ENCODE results near the gene CDHR2. TPM values are rescaled to one million over a fixed set of nuclear protein-coding genes. Genes with fewer than 3 reads are reported as not detected.
"Not testable (repeated sequence)": the region's sequence is repeated elsewhere in the genome, so short reads cannot be mapped to it uniquely, and the experiment has no call there.

Gene CDHR2
- total and polyA plus RNA-seq, 11 donors, result 0.07 to 0.67 (median 0.35) TPM; not detected in 6

DNA sequence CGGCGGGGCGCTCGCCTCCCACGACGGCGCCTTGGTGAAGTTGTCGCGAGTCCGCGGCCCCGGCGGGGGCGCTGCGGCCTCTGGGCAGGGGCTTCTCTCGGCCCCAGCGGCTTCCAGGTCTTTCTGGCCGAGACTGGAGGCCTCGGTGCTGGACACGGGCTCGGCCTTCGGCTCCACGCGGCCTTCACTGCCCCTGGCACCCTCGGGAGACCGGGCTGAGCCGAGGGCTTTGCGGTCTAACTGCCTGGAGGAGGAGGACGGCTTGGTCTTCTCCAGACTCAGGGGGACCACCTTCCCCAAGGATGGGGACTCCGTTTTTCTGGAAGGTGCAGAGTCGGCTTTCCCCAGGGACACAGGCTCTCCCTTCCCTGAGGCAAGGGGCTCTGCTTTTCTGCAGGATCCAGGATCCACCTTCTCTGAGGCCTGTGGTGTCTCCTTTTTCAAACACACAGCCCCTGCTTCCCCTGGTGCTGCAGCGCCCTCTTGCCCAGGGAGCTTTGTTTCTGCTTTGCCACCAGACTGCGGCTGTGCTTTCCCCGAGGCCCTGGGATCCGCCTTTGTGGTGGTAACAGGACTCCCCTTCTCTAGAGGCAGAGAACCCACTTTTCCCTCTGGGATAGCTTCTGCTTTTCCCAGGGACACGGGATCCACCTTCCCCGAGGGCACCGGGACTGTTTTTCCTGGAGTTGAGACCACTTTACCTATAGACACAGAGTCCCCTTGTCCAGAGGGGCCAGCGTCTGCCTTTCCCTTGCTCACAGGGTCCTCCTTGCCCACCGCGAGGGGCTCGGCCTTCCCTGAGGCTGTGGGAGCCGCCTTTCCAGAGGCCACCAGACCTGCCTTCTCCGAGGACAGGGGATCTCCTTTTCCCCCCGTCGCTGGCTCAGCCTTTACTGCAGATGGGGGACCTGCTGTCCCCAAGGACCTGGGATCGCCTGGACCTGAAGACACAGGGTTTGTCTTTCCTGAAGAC is 48.6 kb downstream of the CDHR2 start:
- no peaks in the 10 kb centered on the region for H3K36me3 ChIP-seq
- WGBS, 4 donors, result 60 to 95% (median 69%) methylated on average over 19 to 47 of the region's 47 CpGs
- H3K4me3 ChIP-seq, result peak overlapping the region in 7 of 12 donors; percentile 38 to 50 (median 46)
- peaks cover 0 to 12% (median 0%) of the 10 kb centered on the region in 12 donors for H3K4me1 ChIP-seq
- no peak for DNase-seq
- peaks cover 0 to 17% (median 0%) of the 10 kb centered on the region in 9 donors for H3K27me3 ChIP-seq
- ATAC-seq, result no peak
- H3K9me3 ChIP-seq, result no peaks in the 10 kb centered on the region
- TF ChIP-seq CTCF (IDR thresholded peaks at IDR 0.05) (no peak), POLR2A (IDR thresholded peaks at IDR 0.05) (no peak)
- intact Hi-C loops (cut with DNase I), result no loop called here
- H3K27ac ChIP-seq, result no peak overlapping the region

GRCh38 chr5:176599749-176600430 is 50.7 kb downstream of the CDHR2 start:
- H3K4me3 ChIP-seq; ATAC-seq; intact Hi-C loops (cut with DNase I); H3K9me3 ChIP-seq; DNase-seq; H3K36me3 ChIP-seq; H3K27ac ChIP-seq: not testable (repeated sequence)
- H3K27me3 ChIP-seq, result peaks cover 0 to 17% (median 0%) of the 10 kb centered on the region in 9 donors
- 91 to 93% (median 92%) methylated on average over 18 to 19 of the region's 19 CpGs for WGBS, 4 donors
- H3K4me1 ChIP-seq, result peaks cover 0 to 12% (median 0%) of the 10 kb centered on the region in 12 donors

GRCh38 chr5:176601901-176602482 is 52.9 kb downstream of the CDHR2 start:
- intact Hi-C loops (cut with DNase I), result no loop called here
- DNase-seq (no peak), ATAC-seq (no peak)
- H3K9me3 ChIP-seq, result no peaks in the 10 kb centered on the region
- peaks cover 0 to 11% (median 0%) of the 10 kb centered on the region in 9 donors for H3K27me3 ChIP-seq
- H3K36me3 ChIP-seq, result no peaks in the 10 kb centered on the region
- H3K4me1 ChIP-seq, result peaks cover 0 to 6% (median 0%) of the 10 kb centered on the region in 12 donors
- TF ChIP-seq POLR2A (IDR thresholded peaks at IDR 0.05) (no peak), CTCF (IDR thresholded peaks at IDR 0.05) (no peak)
- 58 to 77% (median 67%) methylated on average over 12 of the region's 12 CpGs for WGBS, 4 donors
- no peak overlapping the region for H3K4me3 ChIP-seq
- H3K27ac ChIP-seq, result no peak overlapping the region

DNA sequence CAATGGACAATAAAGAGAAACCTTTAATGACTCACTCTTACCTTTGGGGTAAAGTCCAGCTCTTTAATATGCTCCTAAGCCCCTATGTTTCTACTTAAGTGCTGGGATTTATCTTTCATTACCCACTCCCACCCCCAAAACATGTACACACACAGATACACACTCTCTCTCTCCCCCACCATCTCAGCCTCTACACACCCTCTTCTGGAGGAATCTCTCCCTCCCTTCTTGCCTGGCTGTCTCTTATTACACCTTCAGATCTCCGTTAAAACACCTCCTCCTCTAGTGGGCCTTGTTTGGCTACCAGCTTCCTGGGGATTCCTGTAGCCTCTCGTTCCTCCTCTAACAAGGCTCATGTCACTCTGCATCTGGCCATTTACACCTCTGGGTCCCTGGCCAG is 53.9 kb downstream of the CDHR2 start:
- ATAC-seq, result no peak
- intact Hi-C loops (cut with DNase I), result no loop called here
- Histone ChIP-seq H3K4me3 (no peak overlapping the region), H3K36me3 (no peaks in the 10 kb centered on the region), H3K27me3 (peaks cover 0 to 4% (median 0%) of the 10 kb centered on the region in 9 donors), H3K4me1 (no peaks in the 10 kb centered on the region), H3K9me3 (no peaks in the 10 kb centered on the region), H3K27ac (no peak overlapping the region)
- 19 to 26% (median 25%) methylated on average over 2 of the region's 2 CpGs for WGBS, 4 donors
- DNase-seq, result no peak
- TF ChIP-seq POLR2A (IDR thresholded peaks at IDR 0.05), result no peak

Measured in heart left ventricle (tissue), 16 donors.